ENCODE measurements around the gene RFPL4AL1.
"Not testable (repeated sequence)": the region's sequence is repeated elsewhere in the genome, so short reads cannot be mapped to it uniquely, and the experiment has no call there.

- TF ChIP-seq CTCF, POLR2A (IDR thresholded peaks at IDR 0.05): not testable (repeated sequence)
Measured at GRCh38 chr19:55730378-55730777, 38.5 kb upstream of the RFPL4AL1 start.
